Adrenal gland (tissue), 12 donors: ENCODE data around the gene MTFR1L. TPM values are rescaled to one million over a fixed set of nuclear protein-coding genes. Genes with fewer than 3 reads are reported as not detected.

Experiments used
- DNase-seq, 7 donors: peaks; one replicate each; pipeline ENCODE4 v3.0.0-alpha.2; 2019 to 2020
- H3K27ac ChIP-seq, 5 donors: fragments of 200-600 bp; sonication (generic) in 4 of 5; 1 replicate in 3 of 5; 2 replicates in 2 of 5; pipeline versions ENCODE4 v1.5.1 to v1.8.0; 2016 to 2020; ENCODE audit warnings: mild to moderate bottlenecking in 1 of 5
- H3K27me3 ChIP-seq: fragments of 200-600 bp; 2 replicates; pipeline ENCODE4 v1.8.0; 2021
- H3K36me3 ChIP-seq, 2 donors: fragments of 200-600 bp; replicated peaks in 1 of 2; 1 replicate in 1 of 2; 2 replicates in 1 of 2; pipeline versions ENCODE4 v1.5.1 to v1.8.0; 2018 to 2022
- H3K4me1 ChIP-seq, 2 donors: fragments of 200-600 bp; replicated peaks in 1 of 2; 1 replicate in 1 of 2; 2 replicates in 1 of 2; pipeline versions ENCODE4 v1.5.1 to v1.8.0; 2018 to 2021
- H3K4me3 ChIP-seq, 4 donors: fragments of 200-600 bp; sonication (generic) in 3 of 4; one replicate each; pipeline ENCODE4 v1.5.1; 2016 to 2018
- H3K9me3 ChIP-seq, 3 donors: fragments of 200-600 bp; sonication (generic) in 1 of 3; replicated peaks in 1 of 3; 1 replicate in 2 of 3; 2 replicates in 1 of 3; pipeline versions ENCODE4 v1.5.1 to v1.8.0; 2016 to 2021
- POLR2A ChIP-seq, 2 donors: fragments of 450-650 bp; IDR thresholded peaks; one replicate each; pipeline ENCODE4 v1.6.1; 2017; ENCODE audit warnings: antibody characterized with exemption in 2 of 2, mild to moderate bottlenecking in 2 of 2, moderate library complexity in 1 of 2
- WGBS, 4 donors: extraction: QIAGEN DNeasy Blood & Tissue Kit in 2 of 4; methylation state at CpG; one replicate each; pipeline versions ENCODE4 v1.1.5 to v1.1.7; 2013 to 2017; 5-methylcytosine and 5-hydroxymethylcytosine counted together
- intact Hi-C, 2 donors: fragments of 100-400 bp; cut with DNase I; formaldehyde crosslinking; loops; one replicate each; pipeline versions ENCODE4 v1.14.1 to v1.15.0; 2022 to 2023
- polyA plus RNA-seq, 3 donors: library from polyadenylated mRNA; stranded (reverse); fragments of 200-250 nt in 2 of 3; fragments of 350-450 nt in 1 of 3; fragmentation: Illumina TruSeq in 1 of 3; extraction: RNeasy Lipid Tissue Mini Kit (QIAGEN cat#74804) in 1 of 3; gene quantifications; one replicate each; pipeline ENCODE4 v1.2.3, GENCODE V29; 2013 to 2014
- total RNA-seq, 9 donors: library from RNA; depleted of rRNA in 4 of 9; stranded (reverse); fragments of >200 nt in 4 of 9; fragments of 120-200 nt in 1 of 9; fragmentation: NEBNext Ultra II Directional in 1 of 9; extraction: Animal tissue kit (Norgen Biotek cat#: 25700) in 1 of 9; gene quantifications; one replicate each; pipeline versions ENCODE4 v1.1.0 to v1.2.4, GENCODE V29; 2013 to 2023
- TF ChIP-seq, protein P1 (sequence below), 6 experiments: fragments of 450-650 bp in 4 of 6; fragments of 200-600 bp in 2 of 6; sonication (generic) in 1 of 6; IDR thresholded peaks; 1 replicate in 5 of 6; 2 replicates in 1 of 6; pipeline versions ENCODE4 v1.5.1 to v1.8.0; 2016 to 2021; ENCODE audit warnings: antibody characterized with exemption in 6 of 6, mild to moderate bottlenecking in 2 of 6, moderate library complexity in 1 of 6
- donor health status: healthy with polysubstance abuse.
- donor health status: Bipolar disorder and iron deficiency.
- donor health status: DM: yes; HTN: yes; CAD: no.
- donor health status: DM: no; HTN: no; CAD: no.
- donor health status: DM: no; HTN: no; CAD: no.
- donor health status: DM: yes; HTN: yes; CAD: no.

Gene MTFR1L
- total and polyA plus RNA-seq, 12 donors: 116 to 298 (median 192) TPM

DNA sequence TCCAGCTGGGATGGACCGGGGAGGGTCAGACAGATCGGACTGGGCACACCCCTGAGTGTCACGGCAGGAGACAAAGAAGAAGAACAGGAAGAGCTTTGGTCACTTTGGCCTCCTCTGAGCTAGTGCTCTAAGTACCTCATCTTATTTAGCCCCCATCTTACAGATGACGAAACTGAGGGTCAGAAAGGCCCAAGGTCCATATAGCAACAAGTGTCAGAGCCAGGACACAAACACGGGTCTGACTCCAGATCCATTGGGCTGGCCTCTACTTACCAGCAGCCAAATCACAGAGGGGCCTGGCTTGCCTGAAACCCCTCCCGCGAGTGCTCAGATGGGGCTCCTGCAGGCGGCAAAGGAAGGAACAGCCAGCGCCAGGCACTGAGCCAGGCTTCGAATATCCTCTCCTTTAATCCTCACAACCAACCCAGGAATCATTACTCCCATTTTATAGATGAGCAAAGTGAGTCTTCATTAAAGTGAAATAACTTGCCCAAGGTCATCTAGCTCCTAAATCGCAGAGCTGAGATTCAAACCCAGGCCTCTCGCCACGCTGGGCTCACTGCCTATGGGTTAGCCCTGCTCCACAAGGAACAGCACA lies 45.4 kb upstream of the MTFR1L start:
- peaks cover 0 to 30% of the 10 kb centered on the region in 2 donors for H3K4me1 ChIP-seq
- no peak overlapping the region for H3K4me3 ChIP-seq
- H3K9me3 ChIP-seq: no peaks in the 10 kb centered on the region
- DNase-seq: no peak
- no peaks in the 10 kb centered on the region for H3K27me3 ChIP-seq
- WGBS, 4 donors: 79 to 87% (median 85%) methylated on average over 11 to 13 of the region's 13 CpGs
- H3K36me3 ChIP-seq: peaks cover 0 to 9% of the 10 kb centered on the region in 2 donors
- H3K27ac ChIP-seq: no peak overlapping the region
- TF ChIP-seq, protein P1, sequence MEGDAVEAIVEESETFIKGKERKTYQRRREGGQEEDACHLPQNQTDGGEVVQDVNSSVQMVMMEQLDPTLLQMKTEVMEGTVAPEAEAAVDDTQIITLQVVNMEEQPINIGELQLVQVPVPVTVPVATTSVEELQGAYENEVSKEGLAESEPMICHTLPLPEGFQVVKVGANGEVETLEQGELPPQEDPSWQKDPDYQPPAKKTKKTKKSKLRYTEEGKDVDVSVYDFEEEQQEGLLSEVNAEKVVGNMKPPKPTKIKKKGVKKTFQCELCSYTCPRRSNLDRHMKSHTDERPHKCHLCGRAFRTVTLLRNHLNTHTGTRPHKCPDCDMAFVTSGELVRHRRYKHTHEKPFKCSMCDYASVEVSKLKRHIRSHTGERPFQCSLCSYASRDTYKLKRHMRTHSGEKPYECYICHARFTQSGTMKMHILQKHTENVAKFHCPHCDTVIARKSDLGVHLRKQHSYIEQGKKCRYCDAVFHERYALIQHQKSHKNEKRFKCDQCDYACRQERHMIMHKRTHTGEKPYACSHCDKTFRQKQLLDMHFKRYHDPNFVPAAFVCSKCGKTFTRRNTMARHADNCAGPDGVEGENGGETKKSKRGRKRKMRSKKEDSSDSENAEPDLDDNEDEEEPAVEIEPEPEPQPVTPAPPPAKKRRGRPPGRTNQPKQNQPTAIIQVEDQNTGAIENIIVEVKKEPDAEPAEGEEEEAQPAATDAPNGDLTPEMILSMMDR (IDR thresholded peaks at IDR 0.05): no peak
- no peak for TF ChIP-seq POLR2A (IDR thresholded peaks at IDR 0.05)
- intact Hi-C loops: no loop called here

DNA sequence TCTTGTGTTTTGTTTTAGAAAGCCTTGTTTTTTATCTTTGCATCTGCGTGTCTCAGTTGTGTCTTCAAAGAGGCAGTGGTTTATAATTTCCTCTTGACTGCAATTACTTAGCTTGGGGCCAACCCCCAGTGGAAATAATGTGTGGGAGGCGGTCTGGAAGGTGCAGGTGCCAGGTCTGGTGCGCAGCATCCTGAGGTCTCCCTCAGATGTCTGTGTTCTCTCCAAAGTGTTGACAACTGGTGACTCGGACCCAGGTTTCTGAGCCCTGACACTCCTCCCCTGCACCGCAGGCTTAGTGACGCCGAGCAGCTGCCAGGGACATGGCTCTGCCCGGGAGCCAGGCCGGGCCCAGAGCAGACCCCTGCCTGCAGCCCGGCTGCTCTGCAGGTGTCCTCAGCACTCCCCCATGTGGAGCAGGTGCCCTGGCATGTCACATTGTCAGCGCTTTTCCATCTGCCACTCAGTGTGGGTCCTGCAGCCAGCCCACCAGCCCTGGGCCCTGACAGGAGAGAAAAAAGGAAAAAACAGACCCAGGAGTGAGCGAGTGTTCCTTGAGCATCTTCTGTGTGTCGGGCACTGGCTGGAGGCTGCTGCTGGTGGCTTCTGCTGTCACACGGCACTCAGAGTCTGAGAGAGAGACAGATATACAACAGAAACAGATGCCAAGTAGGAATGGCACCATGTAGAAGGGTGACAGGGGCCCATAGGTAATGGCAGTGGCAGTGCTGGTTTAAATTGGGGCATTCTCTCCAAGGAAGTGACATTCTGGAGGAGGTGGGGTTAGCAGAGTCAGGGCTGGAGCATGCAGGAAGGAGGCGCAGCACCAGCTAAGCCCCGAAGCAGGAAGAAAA lies 44.6 kb upstream of the MTFR1L start:
- Histone ChIP-seq H3K27ac (no peak overlapping the region), H3K4me3 (no peak overlapping the region), H3K27me3 (no peaks in the 10 kb centered on the region), H3K36me3 (peaks cover 0 to 9% of the 10 kb centered on the region in 2 donors), H3K4me1 (peaks cover 0 to 26% of the 10 kb centered on the region in 2 donors), H3K9me3 (no peaks in the 10 kb centered on the region)
- intact Hi-C loops: no loop called here
- DNase-seq: peak in 1 of 7 donors; percentile 67
- 75 to 90% (median 80%) methylated on average over 8 to 16 of the region's 16 CpGs for WGBS, 4 donors
- TF ChIP-seq POLR2A (IDR thresholded peaks at IDR 0.05): no peak
- TF ChIP-seq, protein P1 (IDR thresholded peaks at IDR 0.05): no peak

DNA sequence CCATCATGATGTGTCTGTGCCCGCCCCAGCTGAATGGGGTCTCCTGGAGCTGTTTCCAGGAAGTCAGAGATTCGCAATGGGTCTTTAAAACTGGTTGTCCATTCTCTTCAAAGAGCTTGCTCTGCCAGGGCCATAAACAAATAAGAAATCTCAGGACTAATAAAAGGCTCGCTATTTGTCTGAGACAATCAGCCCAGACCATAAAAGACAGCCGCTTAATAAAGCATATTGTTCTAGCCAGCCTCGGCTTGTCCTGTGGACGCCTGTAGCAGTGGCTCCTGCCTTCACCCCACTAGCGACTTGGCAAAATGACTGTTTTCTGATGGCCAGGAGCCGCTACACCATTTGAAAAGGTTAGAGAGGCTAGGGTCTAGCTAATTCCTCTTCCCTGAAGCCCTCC lies 40.4 kb upstream of the MTFR1L start:
- Histone ChIP-seq H3K36me3 (peaks cover 0 to 7% of the 10 kb centered on the region in 2 donors), H3K27ac (no peak overlapping the region), H3K4me3 (no peak overlapping the region), H3K9me3 (no peaks in the 10 kb centered on the region), H3K27me3 (no peaks in the 10 kb centered on the region), H3K4me1 (no peaks in the 10 kb centered on the region)
- no peak for TF ChIP-seq POLR2A (IDR thresholded peaks at IDR 0.05)
- TF ChIP-seq, protein P1 (IDR thresholded peaks at IDR 0.05): no peak
- 91 to 97% (median 93%) methylated on average over 8 of the region's 8 CpGs for WGBS, 4 donors
- DNase-seq: no peak
- intact Hi-C loops: no loop called here

DNA sequence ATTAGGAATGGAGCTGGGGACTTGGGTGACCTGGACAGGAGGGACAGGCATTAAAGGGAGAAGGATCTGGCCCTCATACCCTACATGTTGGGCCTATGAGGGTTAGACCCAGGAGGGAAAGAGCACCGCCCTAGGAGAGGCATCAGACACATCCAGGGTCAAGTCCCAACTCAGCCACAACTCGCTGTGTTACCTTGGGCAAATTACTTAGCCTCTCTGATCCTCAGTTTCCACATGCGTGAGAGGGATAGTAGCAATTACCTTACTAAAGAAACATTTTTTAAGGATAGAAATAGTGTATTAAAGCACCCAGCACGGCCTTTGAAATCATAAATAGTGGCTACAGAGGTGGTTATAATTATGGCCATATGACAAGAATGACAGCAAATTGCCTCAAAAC lies 39.9 kb upstream of the MTFR1L start:
- no peaks in the 10 kb centered on the region for H3K9me3 ChIP-seq
- peaks cover 0 to 5% of the 10 kb centered on the region in 2 donors for H3K36me3 ChIP-seq
- 88 to 100% (median 100%) methylated on average over 4 of the region's 4 CpGs for WGBS, 4 donors
- H3K27ac ChIP-seq: no peak overlapping the region
- TF ChIP-seq POLR2A (IDR thresholded peaks at IDR 0.05): no peak
- intact Hi-C loops: no loop called here
- no peaks in the 10 kb centered on the region for H3K4me1 ChIP-seq
- DNase-seq: no peak
- H3K27me3 ChIP-seq: no peaks in the 10 kb centered on the region
- H3K4me3 ChIP-seq: no peak overlapping the region
